WTC11 (cell line): Measurements from ENCODE around the gene GASK1A.

ENCODE experiments used
- TF ChIP-seq, protein P1 (sequence below): sonication (generic); formaldehyde crosslinking; IDR thresholded peaks from 2 replicates; pipeline ENCODE4 v1.8.1; 2022; ENCODE audit warnings: low read depth, missing genetic modification reagents, borderline replicate concordance
- TF ChIP-seq, protein P2 (sequence below): sonication (generic); formaldehyde crosslinking; IDR thresholded peaks from 2 replicates; pipeline ENCODE4 v1.8.1; 2023; ENCODE audit warnings: mild to moderate bottlenecking, missing genetic modification reagents, moderate library complexity

DNA sequence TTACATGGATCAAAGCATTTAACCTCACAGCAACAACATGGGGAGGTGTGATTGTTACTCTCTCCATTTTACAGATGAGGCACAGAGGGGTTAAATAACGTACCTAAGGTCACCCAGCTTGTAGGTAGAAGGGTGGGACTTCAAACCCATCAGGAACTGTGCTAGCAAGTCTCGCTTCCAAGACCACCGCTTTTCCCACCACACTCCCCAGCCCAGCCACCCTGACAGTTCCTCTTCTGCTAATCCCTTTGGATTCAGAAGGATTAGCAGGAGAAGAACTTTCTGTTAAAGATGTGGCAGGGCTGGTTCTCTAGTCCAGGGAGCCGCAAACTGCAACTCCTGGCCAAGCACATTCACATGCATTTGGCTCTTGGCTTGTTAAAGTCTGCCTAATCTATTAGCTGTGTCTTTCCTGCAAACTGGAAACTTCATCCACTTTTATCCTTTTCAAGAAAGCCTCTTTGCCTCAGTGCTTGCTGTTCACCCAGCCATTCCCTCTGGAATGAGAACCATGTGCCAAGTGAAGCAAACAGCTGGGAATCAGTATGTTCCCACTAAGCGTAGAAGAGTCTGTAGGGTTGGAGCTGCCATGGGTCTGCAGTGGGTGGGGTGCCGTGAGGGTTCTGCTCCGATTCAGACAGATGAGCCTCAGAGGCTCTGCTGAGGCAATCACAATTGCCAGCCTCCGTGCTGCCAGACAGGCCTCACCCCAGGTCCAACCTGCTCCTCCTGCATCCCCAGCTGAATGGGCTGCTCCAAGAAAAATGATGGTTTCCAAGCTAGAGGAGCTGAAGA lies 82.2 kb downstream of the GASK1A start:
- TF ChIP-seq, protein P1, sequence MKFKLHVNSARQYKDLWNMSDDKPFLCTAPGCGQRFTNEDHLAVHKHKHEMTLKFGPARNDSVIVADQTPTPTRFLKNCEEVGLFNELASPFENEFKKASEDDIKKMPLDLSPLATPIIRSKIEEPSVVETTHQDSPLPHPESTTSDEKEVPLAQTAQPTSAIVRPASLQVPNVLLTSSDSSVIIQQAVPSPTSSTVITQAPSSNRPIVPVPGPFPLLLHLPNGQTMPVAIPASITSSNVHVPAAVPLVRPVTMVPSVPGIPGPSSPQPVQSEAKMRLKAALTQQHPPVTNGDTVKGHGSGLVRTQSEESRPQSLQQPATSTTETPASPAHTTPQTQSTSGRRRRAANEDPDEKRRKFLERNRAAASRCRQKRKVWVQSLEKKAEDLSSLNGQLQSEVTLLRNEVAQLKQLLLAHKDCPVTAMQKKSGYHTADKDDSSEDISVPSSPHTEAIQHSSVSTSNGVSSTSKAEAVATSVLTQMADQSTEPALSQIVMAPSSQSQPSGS (CRISPR knock-in tag): no peak
- TF ChIP-seq, protein P2, sequence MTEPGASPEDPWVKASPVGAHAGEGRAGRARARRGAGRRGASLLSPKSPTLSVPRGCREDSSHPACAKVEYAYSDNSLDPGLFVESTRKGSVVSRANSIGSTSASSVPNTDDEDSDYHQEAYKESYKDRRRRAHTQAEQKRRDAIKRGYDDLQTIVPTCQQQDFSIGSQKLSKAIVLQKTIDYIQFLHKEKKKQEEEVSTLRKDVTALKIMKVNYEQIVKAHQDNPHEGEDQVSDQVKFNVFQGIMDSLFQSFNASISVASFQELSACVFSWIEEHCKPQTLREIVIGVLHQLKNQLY (CRISPR knock-in tag): no peak
